Middle frontal gyrus (tissue), 1 donor: ENCODE measurements around the gene SLC27A5.
"Not testable (repeated sequence)": the region's sequence is repeated elsewhere in the genome, so short reads cannot be mapped to it uniquely, and the experiment has no call there.

ENCODE experiments used
- DNase-seq: peaks from one replicate; pipeline ENCODE4 v3.0.0-alpha.2; 2015; ENCODE audit warnings: low spot score; ENCODE audit errors: extremely low spot score

The SLC27A5 gene

GRCh38 chr19:58498316-58499020 is 13.3 kb downstream of the SLC27A5 start:
- no peak for DNase-seq

GRCh38 chr19:58497634-58498170 is 14.1 kb downstream of the SLC27A5 start:
- DNase-seq: no peak

GRCh38 chr19:58492265-58492664 is 19.5 kb downstream of the SLC27A5 start:
- DNase-seq: no peak

- DNase-seq: no peak
Measured at GRCh38 chr19:58491393-58491792, 20.4 kb downstream of the SLC27A5 start.

- DNase-seq: not testable (repeated sequence)
Measured at GRCh38 chr19:58484349-58484748, 27.4 kb downstream of the SLC27A5 start.

GRCh38 chr19:58483776-58484175 is 28.0 kb downstream of the SLC27A5 start:
- DNase-seq: no peak

GRCh38 chr19:58482372-58482771 is 29.4 kb downstream of the SLC27A5 start:
- no peak for DNase-seq

- no peak for DNase-seq
Measured at GRCh38 chr19:58480831-58481230, 31.0 kb downstream of the SLC27A5 start.

- no peak for DNase-seq
Measured at GRCh38 chr19:58480481-58480830, 31.3 kb downstream of the SLC27A5 start.

GRCh38 chr19:58479736-58480480 is 31.9 kb downstream of the SLC27A5 start:
- DNase-seq: no peak

- DNase-seq: no peak
Measured at GRCh38 chr19:58479303-58479702, 32.5 kb downstream of the SLC27A5 start.

GRCh38 chr19:58477871-58478270 is 33.9 kb downstream of the SLC27A5 start:
- no peak for DNase-seq

- no peak for DNase-seq
Measured at GRCh38 chr19:58477130-58477529, 34.7 kb downstream of the SLC27A5 start.

- no peak for DNase-seq
Measured at GRCh38 chr19:58476498-58477015, 35.2 kb downstream of the SLC27A5 start.

- DNase-seq: peak; percentile 92
Measured at GRCh38 chr19:58475714-58476497, 35.9 kb downstream of the SLC27A5 start, which contains the start of gene ZNF446. TSS of gene ZNF446 (plus strand) at chr19:58476352. CDS start at chr19:58477219, 867 bp downstream.

- DNase-seq: no peak
Measured at GRCh38 chr19:58474997-58475713, 36.6 kb downstream of the SLC27A5 start.

GRCh38 chr19:58474291-58474996 is 37.3 kb downstream of the SLC27A5 start:
- DNase-seq: no peak

GRCh38 chr19:58473775-58474174 is 38.0 kb downstream of the SLC27A5 start:
- no peak for DNase-seq

- DNase-seq: no peak
Measured at GRCh38 chr19:58471736-58472135, 40.1 kb downstream of the SLC27A5 start.
